GM18520 (cell line): ENCODE data around the gene TSKU.

Experiments
- ATAC-seq: cut with Tn5 transposase; IDR thresholded peaks from one replicate; pipeline ENCODE4 v1.9.1; 2021; ENCODE audit not compliant: unreplicated experiment

The TSKU gene

GRCh38 chr11:76750746-76751145, 32.4 kb upstream of the TSKU start:
- ATAC-seq: no peak

GRCh38 chr11:76752321-76753143, 30.6 kb upstream of the TSKU start:
- no peak for ATAC-seq

GRCh38 chr11:76753449-76753848, 29.7 kb upstream of the TSKU start:
- no peak for ATAC-seq

GRCh38 chr11:76753950-76754349, 29.2 kb upstream of the TSKU start:
- ATAC-seq: no peak

GRCh38 chr11:76756341-76756741, 26.8 kb upstream of the TSKU start:
- ATAC-seq: no peak

- ATAC-seq: no peak
Observed at GRCh38 chr11:76758311-76758710, 24.8 kb upstream of the TSKU start.

GRCh38 chr11:76759092-76759491, 24.1 kb upstream of the TSKU start:
- ATAC-seq: no peak

GRCh38 chr11:76759517-76759916, 23.6 kb upstream of the TSKU start:
- ATAC-seq: no peak

- no peak for ATAC-seq
Observed at GRCh38 chr11:76760236-76760635, 22.9 kb upstream of the TSKU start.

- ATAC-seq: no peak
Observed at GRCh38 chr11:76761718-76762355, 21.3 kb upstream of the TSKU start.

GRCh38 chr11:76762356-76762752, 20.8 kb upstream of the TSKU start:
- no peak for ATAC-seq

GRCh38 chr11:76762867-76763572, 20.1 kb upstream of the TSKU start:
- ATAC-seq: no peak

- ATAC-seq: no peak
Observed at GRCh38 chr11:76763573-76764346, 19.4 kb upstream of the TSKU start.

- ATAC-seq: no peak
Observed at GRCh38 chr11:76764941-76765665, 18.1 kb upstream of the TSKU start.

- ATAC-seq: no peak
Observed at GRCh38 chr11:76765863-76766350, 17.2 kb upstream of the TSKU start.

GRCh38 chr11:76766521-76766920, 16.6 kb upstream of the TSKU start:
- no peak for ATAC-seq

- ATAC-seq: no peak
Observed at GRCh38 chr11:76767659-76768058, 15.5 kb upstream of the TSKU start.

- ATAC-seq: no peak
Observed at GRCh38 chr11:76768088-76768908, 14.9 kb upstream of the TSKU start.

GRCh38 chr11:76768909-76769560, 14.1 kb upstream of the TSKU start:
- ATAC-seq: no peak
